Upper lobe of right lung (tissue), 1 donor: ENCODE measurements around the gene MRTFA. TPM values are rescaled to one million over a fixed set of nuclear protein-coding genes. Genes with fewer than 3 reads are reported as not detected.
A peak's percentile ranks its signal among the peaks of the same experiment; 100 is the strongest.

Source experiments
- ATAC-seq: fragments of 200-7000 bp; cut with Tn5 transposase; one replicate; pipeline ENCODE4 v1.9.1; 2020; ENCODE audit warnings: mild to moderate bottlenecking, moderate library complexity
- DNase-seq: peaks from one replicate; pipeline ENCODE4 v3.0.0-alpha.2; 2020
- H3K27ac ChIP-seq: fragments of 200-600 bp; one replicate; pipeline ENCODE4 v1.8.0; 2022
- H3K27me3 ChIP-seq: fragments of 200-600 bp; one replicate; pipeline ENCODE4 v1.8.0; 2022; ENCODE audit warnings: mild to moderate bottlenecking
- H3K36me3 ChIP-seq: fragments of 200-600 bp; one replicate; pipeline ENCODE4 v1.8.0; 2022
- H3K4me1 ChIP-seq: fragments of 200-600 bp; one replicate; pipeline ENCODE4 v1.8.0; 2022
- H3K4me3 ChIP-seq: fragments of 200-600 bp; one replicate; pipeline ENCODE4 v1.8.0; 2022; ENCODE audit warnings: mild to moderate bottlenecking
- H3K9me3 ChIP-seq: fragments of 200-600 bp; one replicate; pipeline ENCODE4 v1.8.0; 2022
- CTCF ChIP-seq: fragments of 200-600 bp; IDR thresholded peaks from one replicate; pipeline ENCODE4 v1.8.0; 2022; ENCODE audit warnings: antibody characterized with exemption
- intact Hi-C: fragments of 100-400 bp; cut with DNase I; formaldehyde crosslinking; loops from one replicate; pipeline ENCODE4 v1.11.0; 2022
- total RNA-seq: library from RNA; stranded (reverse); fragmentation: NEBNext Ultra II Directional; extraction: Animal tissue kit (Norgen Biotek cat#: 25700); gene quantifications from one replicate; pipeline ENCODE4 v1.2.1, GENCODE V29; 2021
- donor health status: DM: no; HTN: yes; CAD: no; lungs with severe emphysema.

The MRTFA gene
- total RNA-seq, 1 donor from 2014 or later: 60.4 TPM

- peak overlapping the region; percentile 61 for H3K27ac ChIP-seq
- peaks cover 39% of the 10 kb centered on the region for H3K4me1 ChIP-seq
- no peaks in the 10 kb centered on the region for H3K9me3 ChIP-seq
- ATAC-seq: no peak
- H3K4me3 ChIP-seq: no peak overlapping the region
- no peak for DNase-seq
- no peak for TF ChIP-seq CTCF
- no peaks in the 10 kb centered on the region for H3K27me3 ChIP-seq
- H3K36me3 ChIP-seq: no peaks in the 10 kb centered on the region
- intact Hi-C loops: no loop called here
Measured at GRCh38 chr22:40493441-40493840, 143.1 kb downstream of the MRTFA start.

- Histone ChIP-seq H3K36me3 (no peaks in the 10 kb centered on the region), H3K9me3 (no peaks in the 10 kb centered on the region), H3K27me3 (no peaks in the 10 kb centered on the region), H3K4me1 (peaks cover 35% of the 10 kb centered on the region), H3K27ac (peak overlapping the region; percentile 61), H3K4me3 (peak overlapping the region; percentile 5)
- no peak for TF ChIP-seq CTCF
- intact Hi-C loops: no loop called here
- ATAC-seq: peak; percentile 93
- no peak for DNase-seq
Measured at GRCh38 chr22:40491990-40492631, 144.4 kb downstream of the MRTFA start.

GRCh38 chr22:40487663-40488249 is 148.8 kb downstream of the MRTFA start:
- H3K9me3 ChIP-seq: no peaks in the 10 kb centered on the region
- DNase-seq (no peak), ATAC-seq (peak; percentile 55)
- TF ChIP-seq CTCF: peak; percentile 75
- no peak overlapping the region for H3K27ac ChIP-seq
- H3K4me3 ChIP-seq: no peak overlapping the region
- no peaks in the 10 kb centered on the region for H3K36me3 ChIP-seq
- H3K27me3 ChIP-seq: no peaks in the 10 kb centered on the region
- intact Hi-C loops: no loop called here
- peaks cover 44% of the 10 kb centered on the region for H3K4me1 ChIP-seq

GRCh38 chr22:40486962-40487602 is 149.4 kb downstream of the MRTFA start:
- ATAC-seq (no peak), DNase-seq (no peak)
- peaks cover 43% of the 10 kb centered on the region for H3K4me1 ChIP-seq
- intact Hi-C loops: no loop called here
- TF ChIP-seq CTCF: no peak
- no peaks in the 10 kb centered on the region for H3K27me3 ChIP-seq
- no peaks in the 10 kb centered on the region for H3K9me3 ChIP-seq
- H3K36me3 ChIP-seq: no peaks in the 10 kb centered on the region
- no peak overlapping the region for H3K4me3 ChIP-seq
- H3K27ac ChIP-seq: no peak overlapping the region

- Histone ChIP-seq H3K27me3 (no peaks in the 10 kb centered on the region), H3K36me3 (no peaks in the 10 kb centered on the region), H3K27ac (no peak overlapping the region), H3K4me3 (no peak overlapping the region), H3K9me3 (no peaks in the 10 kb centered on the region), H3K4me1 (peaks cover 42% of the 10 kb centered on the region)
- ATAC-seq (peak; percentile 27), DNase-seq (no peak)
- no peak for TF ChIP-seq CTCF
- intact Hi-C loops: no loop called here
Measured at GRCh38 chr22:40485813-40486667, 150.5 kb downstream of the MRTFA start.
